ENCODE measurements around the gene PAPPA2.

PAPPA2 gene

DNA sequence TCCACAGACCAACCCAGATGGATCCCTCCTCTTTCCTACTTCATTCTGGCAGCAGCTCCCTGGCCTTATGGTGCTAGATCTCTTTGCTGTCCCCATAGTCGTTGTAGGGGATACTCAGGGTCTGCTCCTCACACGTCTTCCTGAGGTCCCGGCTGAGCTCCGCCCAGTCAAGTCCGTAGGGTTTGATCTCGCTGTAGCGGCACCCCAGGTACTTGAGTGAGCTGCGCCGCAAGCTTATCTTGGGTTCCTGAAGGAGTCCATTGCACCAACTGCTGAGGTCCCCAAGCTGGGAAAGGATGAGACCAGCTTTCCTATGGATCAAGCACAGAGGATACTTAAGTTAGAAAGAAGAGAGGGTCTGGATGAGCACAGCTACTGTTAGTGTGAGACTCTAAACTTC is 401.2 kb downstream of the PAPPA2 start:
- Histone ChIP-seq H3K4me2 (ENCODE audit: low read depth, low read length) (no peak overlapping the region), H3K27me3 (replicated peaks; ENCODE audit: insufficient read depth, low read length) (no peaks in the 10 kb centered on the region), H4K20me1 (ENCODE audit: insufficient read depth, low read length) (no peaks in the 10 kb centered on the region), H3K4me3 (ENCODE audit: low read length) (no peak overlapping the region), H3K4me1 (ENCODE audit: low read length) (no peaks in the 10 kb centered on the region), H3K36me3 (replicated peaks; ENCODE audit: insufficient read depth, low read length) (no peaks in the 10 kb centered on the region), H3K9me2 (replicated peaks; ENCODE audit: insufficient read depth, low read length) (no peaks in the 10 kb centered on the region), H3F3A (ENCODE audit: insufficient read depth, low read length) (no peaks in the 10 kb centered on the region), H3K27ac (ENCODE audit: low read length) (no peak overlapping the region), H2AFZ (ENCODE audit: low read length) (no peak overlapping the region), H3K9me3 (replicated peaks; ENCODE audit: insufficient read depth, low read length) (no peaks in the 10 kb centered on the region), H3K9ac (ENCODE audit: low read length) (no peak overlapping the region), H3K79me2 (ENCODE audit: low read length) (no peaks in the 10 kb centered on the region)
- no peak for DNase-seq
- TF ChIP-seq EZH2phosphoT487 (IDR thresholded peaks at IDR 0.05; ENCODE audit: low read length) (no peak), EZH2 (optimal IDR thresholded peaks at IDR 0.05; ENCODE audit: low read depth, low read length) (no peak)
- TF ChIP-seq, protein P1, sequence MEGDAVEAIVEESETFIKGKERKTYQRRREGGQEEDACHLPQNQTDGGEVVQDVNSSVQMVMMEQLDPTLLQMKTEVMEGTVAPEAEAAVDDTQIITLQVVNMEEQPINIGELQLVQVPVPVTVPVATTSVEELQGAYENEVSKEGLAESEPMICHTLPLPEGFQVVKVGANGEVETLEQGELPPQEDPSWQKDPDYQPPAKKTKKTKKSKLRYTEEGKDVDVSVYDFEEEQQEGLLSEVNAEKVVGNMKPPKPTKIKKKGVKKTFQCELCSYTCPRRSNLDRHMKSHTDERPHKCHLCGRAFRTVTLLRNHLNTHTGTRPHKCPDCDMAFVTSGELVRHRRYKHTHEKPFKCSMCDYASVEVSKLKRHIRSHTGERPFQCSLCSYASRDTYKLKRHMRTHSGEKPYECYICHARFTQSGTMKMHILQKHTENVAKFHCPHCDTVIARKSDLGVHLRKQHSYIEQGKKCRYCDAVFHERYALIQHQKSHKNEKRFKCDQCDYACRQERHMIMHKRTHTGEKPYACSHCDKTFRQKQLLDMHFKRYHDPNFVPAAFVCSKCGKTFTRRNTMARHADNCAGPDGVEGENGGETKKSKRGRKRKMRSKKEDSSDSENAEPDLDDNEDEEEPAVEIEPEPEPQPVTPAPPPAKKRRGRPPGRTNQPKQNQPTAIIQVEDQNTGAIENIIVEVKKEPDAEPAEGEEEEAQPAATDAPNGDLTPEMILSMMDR (IDR thresholded peaks at IDR 0.05; ENCODE audit: low read length): no peak

DNA sequence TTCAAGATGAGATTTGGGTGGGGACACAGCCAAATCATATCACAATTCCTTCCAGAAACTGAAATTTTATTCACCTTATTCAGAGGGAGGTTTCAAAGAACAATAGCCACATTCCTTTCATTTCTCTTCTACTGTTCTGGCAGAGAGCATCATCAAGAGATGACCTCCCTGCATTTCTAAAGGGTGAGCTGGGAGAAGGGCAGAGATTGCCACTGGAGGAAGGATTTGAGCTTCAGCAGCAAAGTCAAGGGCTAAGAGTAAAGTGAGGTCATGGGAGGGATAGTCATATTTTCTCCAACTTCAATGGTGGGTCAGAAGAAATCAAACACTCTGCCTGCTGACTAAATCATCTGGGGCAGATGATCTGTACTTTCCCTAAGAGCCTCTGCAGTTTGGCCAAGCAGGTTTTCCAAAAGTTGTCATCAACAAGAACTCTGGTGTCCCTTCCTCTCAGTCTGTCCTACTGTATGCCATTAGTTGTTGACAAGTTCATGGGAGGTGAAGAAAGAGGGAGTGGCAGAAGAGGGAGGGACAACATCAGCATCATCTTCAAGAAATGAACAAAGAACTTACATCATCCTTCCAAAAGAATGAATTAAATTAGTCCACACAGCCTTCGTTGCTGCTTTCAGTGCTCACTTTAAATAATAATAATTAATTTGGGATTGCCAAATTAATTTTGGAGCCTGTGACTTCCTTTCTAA is 403.2 kb downstream of the PAPPA2 start:
- Histone ChIP-seq H3K4me2 (ENCODE audit: low read depth, low read length) (no peak overlapping the region), H3K9ac (ENCODE audit: low read length) (no peak overlapping the region), H3K9me2 (replicated peaks; ENCODE audit: insufficient read depth, low read length) (no peaks in the 10 kb centered on the region), H3K27ac (ENCODE audit: low read length) (no peak overlapping the region), H3K79me2 (ENCODE audit: low read length) (no peaks in the 10 kb centered on the region), H3K9me3 (replicated peaks; ENCODE audit: insufficient read depth, low read length) (no peaks in the 10 kb centered on the region), H3F3A (ENCODE audit: insufficient read depth, low read length) (no peaks in the 10 kb centered on the region), H3K27me3 (replicated peaks; ENCODE audit: insufficient read depth, low read length) (no peaks in the 10 kb centered on the region), H4K20me1 (ENCODE audit: insufficient read depth, low read length) (no peaks in the 10 kb centered on the region), H2AFZ (ENCODE audit: low read length) (no peak overlapping the region), H3K36me3 (replicated peaks; ENCODE audit: insufficient read depth, low read length) (no peaks in the 10 kb centered on the region), H3K4me3 (ENCODE audit: low read length) (no peak overlapping the region), H3K4me1 (ENCODE audit: low read length) (no peaks in the 10 kb centered on the region)
- no peak for DNase-seq
- TF ChIP-seq, protein P1 (IDR thresholded peaks at IDR 0.05; ENCODE audit: low read length): no peak
- TF ChIP-seq EZH2 (optimal IDR thresholded peaks at IDR 0.05; ENCODE audit: low read depth, low read length) (no peak), EZH2phosphoT487 (IDR thresholded peaks at IDR 0.05; ENCODE audit: low read length) (no peak)

DNA sequence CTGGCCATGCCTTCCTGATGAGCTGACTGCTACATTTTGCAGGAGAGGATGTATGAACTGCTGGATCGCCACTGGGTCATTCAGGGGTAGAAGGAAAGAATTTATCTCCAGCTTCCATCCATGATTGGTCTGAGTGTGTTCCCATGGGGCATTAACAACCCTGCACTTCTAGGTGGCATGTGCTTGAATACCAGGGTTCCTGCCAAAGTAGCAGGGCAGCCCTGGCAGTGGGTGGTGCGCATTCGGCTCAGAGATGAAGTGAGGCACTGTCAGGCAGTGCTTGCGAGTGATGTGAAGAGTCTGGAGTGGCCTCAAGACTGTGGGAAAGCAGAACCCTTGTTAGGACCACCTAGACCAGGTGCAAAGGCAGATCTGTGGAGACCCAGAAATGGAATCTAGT is 406.6 kb downstream of the PAPPA2 start:
- no peak for TF ChIP-seq EZH2phosphoT487 (IDR thresholded peaks at IDR 0.05; ENCODE audit: low read length)
- TF ChIP-seq, protein P1 (IDR thresholded peaks at IDR 0.05; ENCODE audit: low read length): no peak
- no peak for TF ChIP-seq EZH2 (optimal IDR thresholded peaks at IDR 0.05; ENCODE audit: low read depth, low read length)
- DNase-seq: no peak

More for the DNA sequence above, 406.6 kb downstream of the PAPPA2 start:
- Histone ChIP-seq H3K36me3 (replicated peaks; ENCODE audit: insufficient read depth, low read length) (no peaks in the 10 kb centered on the region), H3K9ac (ENCODE audit: low read length) (no peak overlapping the region), H3K9me2 (replicated peaks; ENCODE audit: insufficient read depth, low read length) (no peaks in the 10 kb centered on the region), H3K4me2 (ENCODE audit: low read depth, low read length) (no peak overlapping the region), H3K79me2 (ENCODE audit: low read length) (no peaks in the 10 kb centered on the region), H3K4me3 (ENCODE audit: low read length) (no peak overlapping the region), H3K9me3 (replicated peaks; ENCODE audit: insufficient read depth, low read length) (no peaks in the 10 kb centered on the region), H3F3A (ENCODE audit: insufficient read depth, low read length) (no peaks in the 10 kb centered on the region), H3K4me1 (ENCODE audit: low read length) (no peaks in the 10 kb centered on the region), H3K27ac (ENCODE audit: low read length) (no peak overlapping the region), H4K20me1 (ENCODE audit: insufficient read depth, low read length) (no peaks in the 10 kb centered on the region), H2AFZ (ENCODE audit: low read length) (no peak overlapping the region), H3K27me3 (replicated peaks; ENCODE audit: insufficient read depth, low read length) (no peaks in the 10 kb centered on the region)

All from MM.1S (cell line).